B cell (primary cell): ENCODE data around the gene ZNF679.

Experiments used
- EZH2 ChIP-seq: IDR thresholded peaks from 2 replicates; pipeline ENCODE4 v1.6.1; 2012; ENCODE audit warnings: borderline replicate concordance, low read depth, mild to moderate bottlenecking, moderate library complexity, low read length; ENCODE audit not compliant: insufficient read depth, poor library complexity, severe bottlenecking
- TF ChIP-seq, protein P1 (sequence below): fragments of 200-600 bp; IDR thresholded peaks from one replicate; pipeline ENCODE4 v1.8.0; 2022; ENCODE audit warnings: antibody characterized with exemption, mild to moderate bottlenecking

DNA sequence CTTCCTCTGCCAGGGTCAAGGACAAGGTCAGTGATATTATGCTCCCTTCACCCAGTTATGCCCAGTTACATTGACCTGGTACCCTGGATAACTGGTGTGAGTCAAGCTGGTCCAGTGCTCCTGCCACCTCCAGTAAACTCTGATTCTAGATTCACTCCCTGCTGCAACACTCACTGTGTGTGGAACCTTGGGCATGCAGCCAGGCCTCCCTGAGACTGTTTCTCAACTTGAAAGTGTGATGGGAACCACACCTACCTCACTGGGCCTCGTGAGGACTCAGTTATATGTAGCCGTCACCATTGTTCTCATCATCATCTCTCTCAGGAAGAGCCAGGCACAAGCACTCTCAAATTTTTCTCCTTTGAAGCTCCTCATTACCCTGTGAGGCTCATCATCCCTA lies 84.6 kb downstream of the ZNF679 start:
- TF ChIP-seq, protein P1, sequence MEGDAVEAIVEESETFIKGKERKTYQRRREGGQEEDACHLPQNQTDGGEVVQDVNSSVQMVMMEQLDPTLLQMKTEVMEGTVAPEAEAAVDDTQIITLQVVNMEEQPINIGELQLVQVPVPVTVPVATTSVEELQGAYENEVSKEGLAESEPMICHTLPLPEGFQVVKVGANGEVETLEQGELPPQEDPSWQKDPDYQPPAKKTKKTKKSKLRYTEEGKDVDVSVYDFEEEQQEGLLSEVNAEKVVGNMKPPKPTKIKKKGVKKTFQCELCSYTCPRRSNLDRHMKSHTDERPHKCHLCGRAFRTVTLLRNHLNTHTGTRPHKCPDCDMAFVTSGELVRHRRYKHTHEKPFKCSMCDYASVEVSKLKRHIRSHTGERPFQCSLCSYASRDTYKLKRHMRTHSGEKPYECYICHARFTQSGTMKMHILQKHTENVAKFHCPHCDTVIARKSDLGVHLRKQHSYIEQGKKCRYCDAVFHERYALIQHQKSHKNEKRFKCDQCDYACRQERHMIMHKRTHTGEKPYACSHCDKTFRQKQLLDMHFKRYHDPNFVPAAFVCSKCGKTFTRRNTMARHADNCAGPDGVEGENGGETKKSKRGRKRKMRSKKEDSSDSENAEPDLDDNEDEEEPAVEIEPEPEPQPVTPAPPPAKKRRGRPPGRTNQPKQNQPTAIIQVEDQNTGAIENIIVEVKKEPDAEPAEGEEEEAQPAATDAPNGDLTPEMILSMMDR = no peak
- no peak for TF ChIP-seq EZH2
